Right atrium auricular region (tissue), 2 donors: ENCODE results near the gene LDB1. TPM values are rescaled to one million over a fixed set of nuclear protein-coding genes. Genes with fewer than 3 reads are reported as not detected.

Source experiments
- DNase-seq: peaks from one replicate; pipeline ENCODE4 v3.0.0-alpha.2; 2019; ENCODE audit warnings: low spot score
- H3K27ac ChIP-seq, 2 donors: fragments of 200-600 bp; sonication (generic); 1 replicate in 1 of 2; 2 replicates in 1 of 2; pipeline ENCODE4 v1.5.1; 2016 to 2019
- H3K27me3 ChIP-seq, 2 donors: fragments of 200-600 bp; sonication (generic); one replicate each; pipeline versions ENCODE4 v1.5.1 to v1.6.0; 2017 to 2019
- H3K36me3 ChIP-seq: fragments of 200-600 bp; sonication (generic); one replicate; pipeline ENCODE4 v1.5.1; 2016
- H3K4me1 ChIP-seq, 2 donors: fragments of 200-600 bp; sonication (generic); one replicate each; pipeline versions ENCODE4 v1.5.1 to v1.6.0; 2017 to 2019
- H3K4me3 ChIP-seq, 2 donors: fragments of 200-600 bp; sonication (generic); 1 replicate in 1 of 2; 2 replicates in 1 of 2; pipeline ENCODE4 v1.5.1; 2017 to 2019; ENCODE audit warnings: mild to moderate bottlenecking in 1 of 2, moderate library complexity in 1 of 2
- H3K9me3 ChIP-seq, 2 donors: fragments of 200-600 bp; sonication (generic); one replicate each; pipeline ENCODE4 v1.5.1; 2019
- total RNA-seq, 2 donors: library from RNA; depleted of rRNA; stranded (reverse); fragments of >200 nt; gene quantifications; one replicate each; pipeline ENCODE4 v1.1.0, GENCODE V29; 2016
- TF ChIP-seq, protein P1 (sequence below), 2 donors: fragments of 200-600 bp; sonication (generic); IDR thresholded peaks; one replicate each; pipeline ENCODE4 v1.5.1; 2019; ENCODE audit warnings: antibody characterized with exemption in 2 of 2

The LDB1 gene
- total RNA-seq, 2 donors from 2014 or later = 32.2 to 59.7 TPM

DNA sequence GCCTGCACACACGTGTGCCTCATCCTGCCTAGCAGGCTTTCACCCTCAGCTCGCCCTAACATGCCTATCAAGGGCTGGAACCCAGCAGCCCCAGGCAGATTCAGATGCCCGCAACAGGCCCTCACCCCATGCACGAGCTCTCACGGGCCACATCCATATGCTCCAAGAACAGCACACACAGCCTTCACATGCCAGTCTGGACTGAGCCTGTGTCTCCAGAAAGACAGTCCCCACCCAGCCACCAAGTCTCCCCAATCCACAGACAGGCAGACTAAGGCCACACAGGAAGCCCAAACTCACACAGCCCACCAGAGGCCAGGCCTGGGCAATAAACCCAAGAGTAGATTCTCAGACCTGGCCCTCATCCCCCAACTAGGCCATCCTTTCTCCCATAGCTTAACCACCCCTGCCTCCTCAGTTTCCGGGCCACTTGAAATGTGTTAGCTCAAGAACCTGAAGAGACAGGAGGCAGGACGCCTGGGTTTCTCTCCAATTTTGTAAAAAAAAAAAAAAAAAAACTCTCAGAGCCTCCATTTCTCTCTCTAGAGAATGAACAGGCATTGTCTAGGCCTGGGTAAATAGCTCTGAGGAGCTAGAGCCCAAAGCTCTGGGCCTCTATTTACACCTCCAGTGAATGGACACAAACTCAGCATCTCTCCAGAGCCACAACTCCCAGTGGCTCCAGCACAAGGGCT is 6.8 kb downstream of the LDB1 start:
- H3K4me1 ChIP-seq = peaks cover 0 to 60% of the 10 kb centered on the region in 2 donors
- peak overlapping the region; percentile 70 to 77 for H3K4me3 ChIP-seq
- no peak for DNase-seq
- H3K27me3 ChIP-seq = no peaks in the 10 kb centered on the region
- peaks cover 31% of the 10 kb centered on the region for H3K36me3 ChIP-seq
- TF ChIP-seq, protein P1, sequence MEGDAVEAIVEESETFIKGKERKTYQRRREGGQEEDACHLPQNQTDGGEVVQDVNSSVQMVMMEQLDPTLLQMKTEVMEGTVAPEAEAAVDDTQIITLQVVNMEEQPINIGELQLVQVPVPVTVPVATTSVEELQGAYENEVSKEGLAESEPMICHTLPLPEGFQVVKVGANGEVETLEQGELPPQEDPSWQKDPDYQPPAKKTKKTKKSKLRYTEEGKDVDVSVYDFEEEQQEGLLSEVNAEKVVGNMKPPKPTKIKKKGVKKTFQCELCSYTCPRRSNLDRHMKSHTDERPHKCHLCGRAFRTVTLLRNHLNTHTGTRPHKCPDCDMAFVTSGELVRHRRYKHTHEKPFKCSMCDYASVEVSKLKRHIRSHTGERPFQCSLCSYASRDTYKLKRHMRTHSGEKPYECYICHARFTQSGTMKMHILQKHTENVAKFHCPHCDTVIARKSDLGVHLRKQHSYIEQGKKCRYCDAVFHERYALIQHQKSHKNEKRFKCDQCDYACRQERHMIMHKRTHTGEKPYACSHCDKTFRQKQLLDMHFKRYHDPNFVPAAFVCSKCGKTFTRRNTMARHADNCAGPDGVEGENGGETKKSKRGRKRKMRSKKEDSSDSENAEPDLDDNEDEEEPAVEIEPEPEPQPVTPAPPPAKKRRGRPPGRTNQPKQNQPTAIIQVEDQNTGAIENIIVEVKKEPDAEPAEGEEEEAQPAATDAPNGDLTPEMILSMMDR (IDR thresholded peaks at IDR 0.05) = no peak
- peak overlapping the region; percentile 97 to 99 for H3K27ac ChIP-seq
- H3K9me3 ChIP-seq = no peaks in the 10 kb centered on the region

DNA sequence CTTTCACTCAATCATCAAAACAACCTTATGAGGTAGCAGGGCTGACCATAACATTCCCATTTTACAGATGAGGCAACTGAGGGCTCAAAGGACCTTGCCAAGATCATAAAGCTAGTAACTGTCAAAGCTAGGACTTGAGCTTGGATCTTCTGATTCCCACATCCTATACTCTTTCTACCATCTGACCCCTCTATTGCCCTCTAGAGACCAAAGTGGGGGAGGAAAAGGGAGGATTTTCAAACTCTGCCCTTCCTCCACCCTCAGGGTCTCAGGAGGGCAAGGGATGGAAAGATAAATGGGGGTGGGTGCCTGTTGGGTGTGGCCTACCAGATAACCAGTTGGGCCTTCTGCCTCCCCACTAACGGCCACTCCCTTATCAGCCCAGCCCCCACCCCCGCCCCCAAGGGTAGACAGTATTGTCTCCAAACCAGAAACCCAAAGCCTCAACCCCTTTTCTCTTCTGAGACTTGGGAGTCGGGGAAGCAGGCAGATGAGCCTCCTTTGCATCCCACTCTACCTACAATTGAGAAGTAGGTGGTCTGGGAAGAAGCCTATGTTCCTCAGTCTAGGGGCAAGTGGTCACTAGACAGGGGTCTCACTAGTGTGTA is 7.9 kb downstream of the LDB1 start:
- Histone ChIP-seq H3K9me3 (no peaks in the 10 kb centered on the region), H3K36me3 (peaks cover 42% of the 10 kb centered on the region), H3K27me3 (no peaks in the 10 kb centered on the region), H3K4me1 (peaks cover 0 to 49% of the 10 kb centered on the region in 2 donors), H3K4me3 (no peak overlapping the region), H3K27ac (no peak overlapping the region)
- TF ChIP-seq, protein P1 (IDR thresholded peaks at IDR 0.05) = no peak
- DNase-seq = no peak

DNA sequence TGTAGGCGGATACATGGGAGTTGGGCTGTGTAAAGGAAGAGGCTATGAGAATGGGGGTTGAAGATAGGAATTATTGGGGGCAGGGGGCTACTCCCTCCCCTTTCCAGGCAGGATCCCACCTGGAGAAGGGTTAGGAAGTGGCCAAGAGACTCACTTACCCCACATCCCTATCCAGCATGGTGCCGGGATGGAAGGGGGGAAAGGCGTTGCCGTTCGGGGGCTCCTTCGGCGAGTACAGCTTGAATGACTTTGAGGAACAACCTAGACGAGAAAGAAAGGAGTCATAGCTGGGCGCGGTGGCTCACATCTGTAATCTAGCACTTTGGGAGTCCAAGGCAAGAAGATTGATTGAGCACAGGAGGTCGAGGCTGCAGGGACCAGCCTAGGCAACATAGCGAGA is 8.9 kb downstream of the LDB1 start:
- Histone ChIP-seq H3K36me3 (peaks cover 43% of the 10 kb centered on the region), H3K27ac (no peak overlapping the region), H3K9me3 (no peaks in the 10 kb centered on the region), H3K4me3 (no peak overlapping the region), H3K4me1 (peaks cover 0 to 39% of the 10 kb centered on the region in 2 donors), H3K27me3 (no peaks in the 10 kb centered on the region)
- TF ChIP-seq, protein P1 (IDR thresholded peaks at IDR 0.05) = no peak
- no peak for DNase-seq

DNA sequence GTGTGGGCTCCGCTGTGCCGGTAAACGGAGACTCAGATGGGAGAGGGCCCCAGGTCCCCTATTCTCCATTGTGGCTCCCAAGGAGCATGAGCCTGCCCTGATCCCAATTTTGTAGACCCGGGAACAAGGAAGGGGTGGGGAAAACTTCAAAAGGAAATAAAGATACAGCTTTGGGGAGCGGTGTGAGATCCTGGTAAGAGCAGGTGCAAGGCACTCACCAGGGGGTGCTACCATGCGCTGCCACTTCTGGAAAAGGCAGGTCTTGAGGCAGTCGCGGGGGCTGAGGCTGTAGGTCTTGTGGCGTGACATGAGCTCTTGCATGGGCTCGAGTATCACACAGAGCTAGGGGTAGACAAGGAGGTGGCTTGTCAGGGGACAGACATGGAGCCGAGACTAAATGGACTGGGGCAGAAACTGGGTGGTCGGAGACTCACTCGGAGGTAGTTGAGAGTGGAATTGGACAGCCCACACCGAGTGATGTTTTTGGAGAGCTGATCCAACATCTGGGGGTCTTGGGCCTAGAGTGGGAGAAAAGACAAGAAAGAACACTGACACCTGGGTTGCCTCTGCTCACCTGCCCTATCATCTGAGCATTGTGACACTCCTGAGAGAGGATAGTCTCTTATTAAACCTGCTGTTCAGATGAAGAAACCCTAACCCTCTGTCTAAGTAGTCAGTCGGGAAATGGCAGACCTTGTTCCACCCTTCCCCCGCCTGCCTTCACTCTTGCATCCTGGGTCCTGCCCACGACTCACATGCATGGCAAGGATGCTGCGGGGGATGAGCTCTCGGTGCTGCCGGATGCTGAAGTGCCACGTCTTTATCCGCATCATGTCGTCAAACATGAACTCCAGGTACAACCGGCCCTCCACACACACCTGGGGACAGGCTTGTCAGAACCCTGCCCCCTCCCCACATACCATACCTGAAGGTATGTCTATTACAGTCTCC is 10.7 kb downstream of the LDB1 start:
- no peaks in the 10 kb centered on the region for H3K27me3 ChIP-seq
- no peaks in the 10 kb centered on the region for H3K9me3 ChIP-seq
- peaks cover 0 to 24% of the 10 kb centered on the region in 2 donors for H3K4me1 ChIP-seq
- no peak for DNase-seq
- H3K4me3 ChIP-seq = no peak overlapping the region
- peaks cover 43% of the 10 kb centered on the region for H3K36me3 ChIP-seq
- TF ChIP-seq, protein P1 (IDR thresholded peaks at IDR 0.05) = no peak
- H3K27ac ChIP-seq = no peak overlapping the region

DNA sequence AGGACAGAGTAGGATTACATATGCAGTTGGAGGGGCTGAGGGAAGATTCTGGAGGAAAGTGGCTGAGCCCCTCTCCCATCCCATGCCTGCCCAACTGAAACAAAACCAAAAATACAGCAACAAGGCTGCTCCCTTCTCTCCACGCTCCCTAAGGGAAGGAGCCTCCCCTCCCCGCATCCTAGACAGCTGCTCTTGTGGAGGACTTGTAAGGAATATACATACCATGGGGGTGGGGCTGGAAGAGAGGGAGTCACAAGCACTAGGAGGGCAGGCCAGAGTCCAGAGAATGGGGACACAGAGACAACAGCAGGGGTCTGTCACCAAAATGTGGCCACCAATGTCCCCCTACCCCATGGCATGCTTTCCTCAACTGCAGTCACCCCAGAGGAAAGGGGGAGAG is 13.2 kb downstream of the LDB1 start:
- Histone ChIP-seq H3K27me3 (no peaks in the 10 kb centered on the region), H3K9me3 (no peaks in the 10 kb centered on the region), H3K36me3 (peaks cover 43% of the 10 kb centered on the region), H3K27ac (no peak overlapping the region), H3K4me3 (no peak overlapping the region), H3K4me1 (no peaks in the 10 kb centered on the region)
- TF ChIP-seq, protein P1 (IDR thresholded peaks at IDR 0.05) = no peak
- no peak for DNase-seq
